NCI-H187 treated with DMSO at 0.1 percent for 48 hours (cell line): Measurements from ENCODE around the gene MLLT1.

Experiments
- DNase-seq: peaks from one replicate; lab custom pipeline; 2025; lab: John Stamatoyannopoulos, UW

Gene MLLT1

DNA sequence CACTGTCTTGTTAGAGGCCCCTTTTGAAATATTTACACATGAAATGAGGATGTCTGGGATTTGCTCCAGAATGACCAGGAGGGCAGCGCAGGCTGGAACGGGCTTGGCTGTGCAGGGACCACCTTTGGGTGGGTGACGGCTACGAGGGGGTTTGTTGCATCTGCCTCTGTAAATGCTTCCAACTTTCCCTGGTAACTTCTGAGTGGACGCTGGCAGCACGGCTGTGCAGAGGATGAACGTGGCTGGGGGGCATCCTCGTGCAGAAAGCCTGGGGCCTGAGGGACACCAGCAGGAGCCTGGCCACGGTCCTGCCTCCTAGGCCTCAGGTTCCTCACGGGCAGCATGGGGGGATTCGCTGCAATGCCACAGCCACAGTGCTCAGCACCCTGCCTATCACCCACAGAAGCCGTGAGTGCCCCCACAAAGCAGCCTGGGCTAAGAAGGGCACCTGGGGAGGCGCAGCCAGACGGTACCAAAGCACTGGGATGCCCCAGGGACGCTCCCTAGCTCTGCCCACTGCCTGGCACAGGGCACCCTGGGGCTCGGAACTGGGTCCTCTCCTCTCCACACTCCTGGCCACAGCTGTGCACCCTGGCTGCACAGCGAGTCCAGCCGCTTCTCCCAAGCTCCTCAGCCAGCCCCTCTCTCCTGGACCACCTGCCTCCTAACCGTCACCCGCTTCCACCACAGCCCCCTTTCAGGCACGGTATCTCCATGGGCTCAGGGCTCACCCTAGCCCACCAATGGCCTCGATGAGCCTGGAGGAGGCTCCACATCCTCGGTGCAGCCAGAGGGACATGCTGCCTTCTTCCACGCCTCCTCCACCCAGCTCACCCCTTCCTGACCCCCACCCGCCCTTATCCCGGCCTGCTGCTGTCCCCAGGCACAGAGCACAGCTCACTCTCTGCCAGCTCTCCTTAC is 44.5 kb downstream of the MLLT1 start:
- DNase-seq, result no peak

DNA sequence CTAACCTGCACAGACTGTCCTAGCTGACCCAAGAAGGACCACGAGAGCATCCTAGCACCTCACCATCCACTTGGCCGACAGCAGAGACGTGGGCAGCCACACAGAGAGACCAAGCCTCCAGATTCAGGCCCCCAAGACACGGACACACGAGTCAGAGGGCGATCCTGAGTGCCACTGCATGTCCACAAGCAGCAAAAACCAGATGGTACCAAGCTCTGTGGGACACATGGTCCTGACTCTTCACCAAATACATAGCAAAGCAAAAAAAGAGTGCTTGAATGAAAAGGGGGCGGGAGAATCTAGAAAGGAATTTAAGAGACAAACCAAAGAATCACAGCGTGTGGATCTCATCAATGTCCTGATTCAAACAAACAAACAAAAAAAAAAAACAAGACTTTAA is 45.2 kb downstream of the MLLT1 start:
- DNase-seq, result no peak

DNA sequence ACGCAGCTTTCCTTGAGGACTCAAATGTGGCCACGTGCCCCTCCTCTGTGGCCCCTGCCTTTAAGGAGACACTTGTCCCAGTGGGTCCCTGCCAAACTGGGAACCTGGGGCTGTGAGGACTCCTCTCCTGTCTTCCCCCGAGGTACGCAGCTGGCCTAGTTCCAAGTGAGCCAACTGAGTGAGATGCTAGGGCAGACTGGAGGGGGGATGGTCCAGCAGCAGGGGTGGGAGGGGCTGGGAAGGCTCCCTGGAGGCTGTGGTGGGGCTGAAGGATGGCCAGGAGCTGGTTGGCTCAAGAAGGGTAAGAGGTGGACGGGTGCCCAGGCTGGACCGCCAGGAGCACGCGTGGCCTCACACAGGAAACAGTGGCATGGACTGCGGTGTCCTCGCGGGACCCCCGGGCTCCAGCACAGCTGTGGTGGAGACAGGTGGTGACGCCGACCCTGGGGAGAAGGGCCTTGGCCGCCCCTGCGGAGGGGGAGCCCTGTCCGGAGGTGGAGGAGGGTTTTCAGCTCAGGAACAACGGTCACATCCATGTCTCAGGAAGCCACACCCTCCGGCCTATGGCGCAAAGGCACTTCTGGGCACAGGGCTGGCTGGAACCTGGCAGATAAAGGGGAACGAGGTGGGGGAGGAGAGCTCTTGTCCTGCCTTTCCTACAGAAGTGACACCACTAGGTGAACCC is 45.8 kb downstream of the MLLT1 start:
- no peak for DNase-seq

DNA sequence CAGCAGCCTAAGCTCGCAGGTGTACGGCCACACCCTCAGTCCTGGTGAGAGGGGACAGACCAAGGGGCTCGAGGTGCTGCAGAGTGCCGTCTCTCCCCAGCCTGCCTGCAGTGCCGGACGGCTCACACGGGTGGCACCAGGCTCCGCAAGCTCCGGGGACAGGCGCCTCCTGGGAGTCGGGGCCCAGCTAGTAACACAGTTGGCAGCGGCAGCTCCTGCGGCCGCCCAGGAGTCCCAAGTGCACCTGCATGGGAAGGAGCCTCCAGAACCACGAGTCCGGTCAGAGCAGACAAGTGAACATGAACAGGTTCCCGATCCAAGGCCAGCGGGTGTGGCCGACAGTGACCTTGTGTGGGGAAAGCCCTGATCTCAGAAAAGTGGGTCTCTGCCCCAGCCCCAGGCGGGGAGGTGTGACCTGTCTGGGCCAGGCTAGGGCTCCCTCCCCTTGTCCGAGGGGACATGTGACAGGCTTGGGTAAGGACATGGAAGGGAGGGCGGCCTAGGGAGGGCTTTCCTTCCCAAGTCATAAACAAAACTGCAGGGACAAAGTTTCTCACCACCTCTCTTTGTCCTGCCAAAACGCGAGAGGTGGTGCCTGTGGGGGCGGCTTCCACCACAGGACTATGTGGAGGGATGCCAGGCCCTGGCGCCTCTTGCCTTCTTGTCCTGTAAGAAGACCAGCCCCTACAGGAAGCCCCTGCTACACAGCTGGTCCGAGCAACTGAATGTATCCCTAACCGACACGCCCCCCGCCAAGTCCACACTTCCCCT is 46.5 kb downstream of the MLLT1 start:
- no peak for DNase-seq

DNA sequence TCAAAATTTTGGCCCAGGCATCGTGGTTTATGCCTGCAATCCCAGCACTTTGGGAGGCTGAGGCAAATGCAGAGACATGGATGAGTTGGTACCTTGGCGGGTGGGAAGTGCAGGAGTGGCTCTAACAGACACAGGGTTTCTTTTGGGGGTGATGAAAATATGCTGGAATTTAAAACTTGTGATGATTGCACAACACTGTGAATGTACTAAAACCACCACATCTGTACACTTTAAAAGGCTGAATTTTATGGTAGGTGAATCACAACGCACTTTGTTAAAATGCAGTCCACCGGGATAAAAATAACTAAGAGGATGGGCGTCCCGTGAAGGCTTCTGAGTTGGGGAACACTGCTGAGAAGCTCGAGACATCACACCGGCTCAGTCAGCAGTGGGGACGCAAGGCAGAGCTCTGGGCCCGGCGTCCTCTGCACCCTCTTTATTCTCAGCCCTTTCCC is 47.1 kb downstream of the MLLT1 start:
- no peak for DNase-seq

DNA sequence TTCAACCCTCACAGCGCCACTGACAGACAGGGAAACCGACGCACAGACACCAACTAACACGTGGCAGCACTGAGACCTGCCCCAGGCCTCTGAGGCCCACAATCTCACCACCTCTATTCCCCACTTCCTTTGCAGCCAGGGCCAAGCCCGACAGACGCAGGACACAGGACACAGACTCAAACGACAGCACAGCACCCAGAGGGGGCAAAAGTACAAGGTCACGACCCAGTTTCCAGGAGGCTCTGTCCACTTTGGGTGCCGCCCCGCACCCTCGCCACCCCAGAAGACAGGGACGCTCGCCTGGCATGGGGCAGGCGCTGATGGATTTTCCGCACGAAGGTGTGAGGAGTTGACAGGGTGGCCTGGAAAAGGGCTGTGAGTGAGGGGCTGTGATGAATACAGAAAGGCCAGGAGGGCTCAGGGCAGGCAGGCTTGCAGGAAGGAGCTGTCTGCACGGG is 48.8 kb downstream of the MLLT1 start:
- DNase-seq, result no peak

DNA sequence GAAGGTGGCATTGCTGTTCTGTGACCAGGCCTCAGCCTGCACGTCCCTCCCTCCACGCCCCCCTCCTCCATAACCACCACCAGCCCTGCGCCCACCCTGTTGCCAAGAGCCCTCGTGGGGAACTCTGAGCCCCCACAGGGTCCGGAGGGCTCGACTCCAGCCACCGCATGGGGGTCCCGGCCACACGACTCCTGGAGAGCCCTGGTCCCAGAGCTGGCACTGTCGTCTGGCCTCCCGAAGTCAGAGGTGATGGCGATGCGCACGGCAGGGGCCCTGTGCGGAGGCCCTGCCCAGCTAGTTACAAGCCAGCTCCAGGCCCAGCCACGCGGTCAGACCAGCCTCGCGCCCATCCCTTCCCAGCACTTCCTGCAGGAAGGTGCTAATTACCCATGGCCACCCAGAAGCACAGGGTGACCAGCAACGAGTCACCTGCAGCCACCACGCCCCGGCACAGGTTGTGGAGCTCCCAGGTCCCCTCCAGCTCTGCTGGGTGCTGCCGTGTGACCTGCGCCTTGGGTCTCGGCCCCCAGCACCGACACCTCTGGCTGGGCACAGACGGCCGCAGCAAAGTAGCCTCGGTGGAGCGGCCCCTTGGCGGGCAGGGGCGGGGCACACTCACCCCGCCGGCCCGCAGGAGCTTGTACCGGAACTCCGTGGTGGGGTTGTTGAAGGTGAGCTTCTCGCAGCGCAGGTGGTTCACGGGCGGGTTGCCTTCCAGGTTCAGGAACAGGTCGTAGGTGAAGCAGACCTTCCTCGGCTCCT is 49.6 kb downstream of the MLLT1 start:
- no peak for DNase-seq

DNA sequence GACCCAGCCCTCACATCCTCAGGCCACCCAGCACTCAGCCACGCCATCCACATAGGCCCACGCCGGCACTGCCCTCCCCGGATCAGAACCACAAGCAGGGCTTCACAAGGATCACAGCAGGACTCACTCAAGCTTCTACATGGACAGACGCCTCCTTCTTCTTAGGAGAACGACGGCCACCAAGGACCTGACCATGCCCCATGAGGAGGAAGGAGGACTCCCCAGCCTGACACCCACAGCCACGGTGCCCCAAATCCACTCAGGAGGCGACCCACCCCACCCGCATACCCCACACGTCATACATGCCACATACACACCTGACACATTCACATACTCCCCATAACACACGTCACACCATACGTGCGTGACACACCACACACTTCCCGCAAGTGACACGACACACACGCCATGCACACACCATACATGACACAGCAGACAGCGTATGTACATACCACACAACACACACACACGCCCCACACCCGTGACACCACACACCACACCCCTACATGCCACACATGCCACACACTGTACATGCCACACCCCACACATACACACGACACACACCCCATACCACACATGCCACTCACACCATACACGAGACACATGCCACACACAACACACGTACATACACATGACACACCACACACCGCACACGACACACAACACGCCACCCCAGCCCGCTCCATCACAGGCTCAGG is 50.4 kb downstream of the MLLT1 start:
- DNase-seq, result no peak

DNA sequence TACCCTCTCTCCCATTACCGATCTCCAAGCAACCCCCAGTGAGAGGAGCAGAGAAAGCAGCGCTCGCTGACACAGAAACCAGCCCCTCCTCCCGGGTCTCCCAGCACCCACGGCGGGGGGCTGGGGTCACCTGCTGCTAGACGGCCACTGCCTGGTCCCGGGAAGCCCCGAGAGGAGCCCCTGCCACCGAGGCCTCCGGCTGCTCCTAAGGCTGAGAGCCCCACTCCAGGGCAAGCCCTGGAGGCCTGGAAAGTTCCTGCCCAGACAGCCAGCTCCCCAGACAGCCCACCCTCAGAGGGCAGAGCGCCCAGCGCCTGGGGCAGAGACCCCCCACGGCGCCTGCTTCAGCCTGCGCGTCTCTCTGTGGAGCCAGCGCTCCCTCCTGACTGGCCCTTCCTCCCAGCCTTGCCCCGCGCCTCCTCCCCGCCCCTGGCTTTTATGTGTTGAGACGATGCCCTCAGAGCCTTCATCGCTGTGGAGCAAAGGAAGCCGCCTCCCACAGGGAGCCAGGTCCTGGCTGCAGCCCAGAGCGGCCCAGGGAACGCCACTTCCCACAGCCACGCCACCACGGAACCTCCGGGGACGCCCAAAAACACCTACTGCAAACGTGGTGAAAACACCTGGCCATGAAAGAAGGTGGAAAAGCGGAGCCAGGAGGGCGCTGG is 51.1 kb downstream of the MLLT1 start:
- no peak for DNase-seq

DNA sequence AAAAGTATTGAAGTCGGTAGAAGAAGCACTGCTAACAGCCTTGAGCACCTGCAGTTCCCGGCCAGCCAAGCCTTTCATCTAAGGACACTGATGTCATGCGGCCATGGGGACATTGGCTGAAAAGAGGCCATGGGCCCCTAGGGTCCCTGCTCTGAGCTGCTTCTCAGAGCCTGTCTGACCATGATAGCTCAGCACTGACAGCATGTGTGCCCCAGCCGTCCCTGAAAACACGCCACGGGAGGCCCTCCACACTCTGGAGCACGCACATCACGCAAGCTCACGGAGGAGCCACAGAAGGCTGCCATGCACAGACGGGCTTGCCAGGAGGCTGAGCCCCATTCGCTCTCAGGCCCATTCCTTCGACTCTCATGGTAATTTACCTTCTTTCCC is 51.8 kb downstream of the MLLT1 start:
- DNase-seq, result no peak

DNA sequence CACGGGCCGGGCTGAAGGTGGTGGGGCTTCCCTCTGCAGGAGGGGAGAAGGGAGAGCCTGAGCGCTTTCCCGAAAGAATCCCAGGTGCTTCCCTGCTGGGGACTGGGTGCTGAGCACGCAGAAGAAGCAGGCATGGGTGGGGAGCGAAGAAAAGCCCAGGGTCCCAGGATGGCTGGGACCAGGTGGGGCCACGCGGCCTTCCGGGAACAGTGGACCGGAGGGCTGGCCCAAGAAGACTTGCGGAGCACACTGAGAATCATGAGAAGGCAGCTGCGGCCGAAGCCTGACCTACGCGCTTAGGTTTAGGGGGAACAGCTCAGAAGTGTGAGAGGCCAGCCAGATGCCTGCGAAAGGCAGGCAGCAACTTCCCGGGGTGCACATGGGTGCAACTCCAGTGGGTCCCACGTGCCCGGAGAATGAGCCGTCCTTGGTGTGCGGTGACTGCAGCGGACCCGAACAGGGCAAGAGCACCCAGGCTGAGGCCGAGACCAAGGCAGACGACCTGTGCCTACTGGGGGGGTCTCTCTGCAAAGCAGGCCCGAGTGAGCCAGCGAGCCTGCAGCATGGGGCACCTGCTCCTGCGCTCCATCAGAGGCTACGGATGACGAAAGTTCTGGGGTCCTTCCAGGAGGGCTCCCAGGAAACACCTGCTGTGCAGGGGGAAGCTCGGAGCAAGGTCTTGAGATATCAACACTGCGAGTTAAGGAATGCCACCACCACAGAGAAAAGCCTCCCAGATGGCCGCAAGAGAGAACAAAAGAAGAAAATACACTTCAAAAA is 52.4 kb downstream of the MLLT1 start:
- DNase-seq, result no peak

DNA sequence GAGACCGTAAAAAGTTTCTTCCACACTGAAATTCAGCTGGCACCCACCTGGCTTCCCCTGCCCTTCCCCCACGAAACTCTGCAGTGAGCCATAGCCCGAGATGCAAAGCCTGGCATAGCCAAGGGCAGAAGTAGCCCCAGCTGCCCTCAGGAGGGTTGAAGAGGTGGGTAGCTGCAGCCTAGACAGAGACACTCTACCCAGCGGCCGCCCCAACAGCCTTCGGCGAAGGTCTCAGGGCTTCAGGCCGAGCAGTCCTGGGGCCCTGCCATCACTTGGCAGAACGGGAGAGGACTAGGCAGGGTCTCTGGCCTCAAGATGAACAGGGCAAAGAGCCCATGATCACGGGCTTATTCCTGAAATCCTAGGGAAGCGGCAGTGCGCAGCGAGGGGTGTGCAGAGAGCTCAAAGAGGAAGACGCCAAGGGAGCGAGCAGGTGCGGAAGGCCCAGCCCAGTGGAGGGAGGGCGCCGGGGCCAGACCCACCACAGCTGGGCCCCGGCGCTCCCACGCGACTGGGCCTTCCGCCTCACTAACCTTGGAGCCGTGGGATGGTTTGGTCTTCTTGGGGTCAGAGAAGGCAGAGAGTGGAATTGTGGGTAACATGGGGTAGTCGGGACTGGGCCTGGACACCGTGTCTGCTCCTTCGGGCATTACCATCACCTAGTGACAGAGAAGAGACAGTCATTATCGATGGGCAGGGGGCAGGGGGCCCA is 53.2 kb downstream of the MLLT1 start:
- no peak for DNase-seq

DNA sequence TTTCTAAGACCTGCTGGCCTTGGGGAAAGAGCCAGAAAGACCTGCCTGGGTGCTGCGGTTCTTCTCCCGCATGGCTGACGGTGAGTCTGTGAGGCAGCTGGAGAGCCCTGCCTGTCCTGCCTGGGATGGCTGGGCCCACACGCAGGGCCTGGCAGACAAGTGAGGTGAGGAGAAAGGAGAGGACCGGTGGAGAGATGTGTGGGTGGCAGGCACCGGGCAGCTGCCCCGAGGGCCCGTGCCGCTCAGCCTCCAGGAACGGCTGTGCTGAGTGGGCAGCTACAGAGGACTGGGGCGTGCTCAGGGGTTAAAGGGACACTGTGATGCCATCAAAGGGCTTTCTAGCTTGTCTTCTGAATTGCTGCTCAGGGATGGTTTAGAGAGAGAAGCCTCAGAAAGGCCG is 53.8 kb downstream of the MLLT1 start:
- no peak for DNase-seq

DNA sequence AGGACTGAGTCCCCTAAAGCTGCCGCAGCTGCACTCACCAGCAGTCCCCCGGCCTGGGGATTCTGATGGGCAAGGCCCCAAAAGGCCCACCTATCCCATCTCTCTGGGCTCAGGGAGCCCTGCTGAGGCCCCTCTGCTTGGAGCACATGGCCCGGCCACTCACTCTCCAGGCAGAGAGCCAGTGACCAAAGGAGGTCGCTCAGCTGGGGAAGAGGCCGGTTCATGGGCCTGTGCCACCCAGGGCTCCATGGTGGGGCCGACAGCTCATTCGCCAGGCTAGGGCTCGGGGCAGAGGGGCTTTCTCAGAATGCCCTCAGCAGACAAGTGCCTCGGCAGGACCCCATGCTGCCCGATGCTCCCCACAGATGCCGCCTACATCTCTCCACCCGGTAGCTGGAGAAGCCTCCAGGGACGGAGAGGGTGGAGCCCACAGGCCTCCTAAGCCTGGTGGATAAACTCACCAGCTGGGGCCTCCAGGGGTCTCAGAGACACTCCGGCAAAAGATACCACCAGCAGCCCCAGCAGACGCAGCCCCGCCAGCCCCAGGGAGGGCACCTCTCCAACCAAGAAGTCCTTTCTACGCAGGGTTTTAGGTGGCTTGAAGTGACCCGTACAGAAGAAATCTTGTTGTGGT is 54.4 kb downstream of the MLLT1 start:
- DNase-seq, result no peak

DNA sequence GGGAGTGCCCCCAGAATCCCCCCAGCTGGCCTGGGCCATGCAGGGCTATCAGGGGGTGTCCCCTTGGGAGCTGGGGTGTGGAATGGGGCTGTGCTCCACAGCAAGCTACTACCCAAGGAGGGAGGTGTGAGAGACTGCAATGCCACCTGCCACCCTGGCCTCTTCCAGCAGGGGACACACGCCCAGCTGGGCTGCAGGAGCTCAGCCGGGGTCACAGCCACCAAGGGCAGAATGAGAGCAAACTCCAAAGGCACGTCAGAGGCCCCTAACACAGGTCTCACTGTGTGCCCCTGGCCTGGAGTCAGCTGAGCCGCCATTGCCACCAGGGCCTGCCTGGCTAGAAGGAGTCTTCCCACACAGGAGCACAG is 55.5 kb downstream of the MLLT1 start:
- DNase-seq, result no peak

DNA sequence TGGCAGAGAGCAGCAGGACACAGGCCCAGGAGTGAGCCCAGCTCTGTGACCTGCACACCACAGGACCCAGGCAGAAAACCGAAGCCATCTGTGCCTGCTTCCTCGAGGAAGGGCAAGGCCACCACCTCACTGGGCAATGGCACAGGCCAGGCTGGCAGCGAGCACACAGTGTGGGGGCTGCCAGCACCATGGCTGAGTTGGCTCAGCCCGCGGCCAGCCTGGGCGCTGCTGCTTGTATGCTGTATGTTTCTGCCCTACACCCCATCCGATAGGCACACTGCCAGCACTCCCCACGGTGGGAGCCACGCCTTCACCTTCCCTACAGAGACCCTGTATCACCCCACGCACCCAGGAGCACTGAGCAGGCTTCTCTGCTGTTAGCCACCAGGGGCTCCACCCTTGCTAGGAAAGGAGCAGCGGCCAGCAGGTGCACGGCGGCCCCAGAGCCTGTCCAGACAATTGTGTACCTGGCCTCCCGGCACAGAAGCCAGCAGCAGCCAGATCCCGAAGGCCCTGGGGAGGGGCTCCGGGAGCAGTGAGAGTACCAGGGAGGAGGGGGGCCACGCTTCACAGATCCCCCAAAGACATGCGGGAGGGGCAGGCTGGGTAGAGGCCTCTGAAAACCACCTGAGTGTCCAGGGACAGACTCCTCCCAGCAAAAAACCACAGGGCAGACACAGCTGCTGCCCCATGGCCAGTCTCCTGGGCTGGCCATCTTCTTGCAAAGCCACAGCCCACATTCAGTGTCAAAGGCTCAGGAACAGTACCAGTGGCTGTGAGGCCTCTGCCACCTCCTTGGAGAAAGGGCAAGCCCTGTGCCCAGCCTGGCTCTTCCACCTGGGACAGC is 56.1 kb downstream of the MLLT1 start:
- DNase-seq, result no peak

DNA sequence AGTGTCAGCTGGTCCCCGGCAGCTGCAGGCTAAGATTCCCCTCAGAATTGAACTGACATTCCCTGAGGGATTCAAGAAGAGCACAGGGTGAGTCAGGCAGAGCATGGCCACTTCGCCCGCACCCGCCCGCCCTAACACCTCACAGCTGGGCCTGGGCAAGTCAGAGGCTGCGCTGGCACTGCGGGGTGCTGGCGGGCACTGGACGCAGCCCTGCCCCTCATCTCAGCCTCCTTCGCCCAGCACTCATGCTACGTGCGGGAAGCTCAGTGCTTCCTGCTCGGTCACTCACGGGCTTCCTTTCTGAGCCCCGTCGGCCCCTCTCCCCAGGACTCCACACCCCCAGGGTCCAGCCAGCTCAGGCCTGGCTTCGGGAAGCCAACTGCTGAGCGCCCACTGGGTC is 56.9 kb downstream of the MLLT1 start:
- no peak for DNase-seq
